HG03097 (cell line): ENCODE data around the gene SPDL1.
"Not testable (repeated sequence)": the region's sequence is repeated elsewhere in the genome, so short reads cannot be mapped to it uniquely, and the experiment has no call there.

Source experiments
- ATAC-seq: cut with Tn5 transposase; IDR thresholded peaks from one replicate; pipeline ENCODE4 v1.9.1; 2021; ENCODE audit not compliant: unreplicated experiment, low FRiP score

SPDL1 gene

DNA sequence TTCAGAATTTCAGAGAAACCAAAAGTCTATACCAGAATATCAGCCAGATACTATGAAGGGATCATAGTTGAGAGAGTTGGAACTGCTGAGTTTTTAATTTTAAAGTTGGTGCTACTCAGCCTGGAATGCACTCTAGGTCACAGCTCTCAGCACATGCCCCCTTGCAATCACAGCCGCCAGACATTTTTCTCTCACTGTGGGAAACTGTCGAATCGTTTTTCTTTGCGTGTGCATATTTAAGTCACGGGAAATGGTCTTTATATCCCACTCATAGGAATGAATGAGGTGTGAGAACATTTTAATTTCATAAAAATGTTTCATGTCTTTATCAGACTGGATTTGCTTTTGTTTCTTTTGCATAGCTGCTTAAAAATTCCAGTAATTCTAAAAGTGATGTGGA lies 12.2 kb upstream of the SPDL1 start:
- no peak for ATAC-seq

GRCh38 chr5:169574134-169574646 lies 9.4 kb upstream of the SPDL1 start:
- ATAC-seq: no peak

GRCh38 chr5:169576181-169576598 lies 7.4 kb upstream of the SPDL1 start:
- no peak for ATAC-seq

- no peak for ATAC-seq
Observed at GRCh38 chr5:169577951-169578350, 5.6 kb upstream of the SPDL1 start.

DNA sequence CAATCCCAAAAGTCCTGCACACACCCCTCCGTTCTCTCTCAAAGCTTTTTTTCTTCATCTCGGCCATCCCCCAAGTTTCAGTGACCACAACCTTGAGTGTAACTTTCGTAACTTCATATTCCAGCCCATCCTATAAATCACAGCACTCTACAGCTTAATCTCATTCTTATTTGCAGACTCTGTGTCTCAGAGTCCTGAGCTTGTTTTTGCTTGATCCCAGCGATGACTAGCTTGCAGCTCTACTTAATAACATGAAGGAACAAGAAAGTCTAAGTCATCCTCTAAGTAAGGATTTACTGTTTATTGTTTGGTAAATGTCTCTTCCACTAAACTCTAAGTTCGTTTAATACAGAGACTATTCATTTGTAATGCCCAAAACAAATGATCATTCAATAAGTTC lies 2.6 kb upstream of the SPDL1 start:
- no peak for ATAC-seq

GRCh38 chr5:169581580-169582227 lies 1.9 kb upstream of the SPDL1 start:
- no peak for ATAC-seq

DNA sequence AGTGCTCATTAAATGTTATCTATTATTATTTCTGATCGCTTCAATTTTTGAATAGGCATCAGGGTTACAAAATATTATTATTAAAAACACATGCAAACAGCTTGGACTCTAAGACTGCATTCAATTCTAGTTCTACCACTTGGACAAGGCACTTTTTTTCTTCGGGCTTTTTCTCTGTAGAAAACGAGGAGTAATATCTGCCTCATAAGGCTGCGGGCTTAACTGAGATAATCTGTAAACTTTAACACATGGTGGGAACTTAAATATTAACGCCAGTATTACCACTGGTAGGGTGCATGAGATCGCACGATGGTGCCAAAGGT lies 511 bp upstream of the SPDL1 start:
- no peak for ATAC-seq

- ATAC-seq: no peak
Observed at GRCh38 chr5:169584998-169585451, 1.5 kb downstream of the SPDL1 start.

GRCh38 chr5:169590602-169591001 lies 7.0 kb downstream of the SPDL1 start:
- no peak for ATAC-seq

DNA sequence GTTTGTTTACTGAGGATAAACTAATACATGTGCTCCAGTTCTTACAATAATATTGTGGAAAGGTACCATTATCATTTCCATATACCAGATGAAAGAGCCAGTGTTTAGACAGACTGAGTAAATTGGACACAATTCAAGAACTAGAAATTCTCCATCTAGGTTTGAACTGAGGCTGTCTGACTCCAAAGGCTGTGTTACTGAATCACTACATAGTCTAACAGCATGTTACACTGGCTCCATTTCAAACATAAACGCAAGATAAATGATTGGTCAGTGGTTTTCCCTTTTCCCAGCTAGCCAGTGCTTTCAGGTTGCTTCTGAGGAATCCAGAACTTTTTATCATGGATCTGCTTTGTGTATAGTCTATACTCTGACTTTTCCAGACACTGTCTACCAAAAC lies 8.1 kb downstream of the SPDL1 start:
- no peak for ATAC-seq

GRCh38 chr5:169592937-169593650 lies 9.5 kb downstream of the SPDL1 start:
- ATAC-seq: no peak

- ATAC-seq: no peak
Observed at GRCh38 chr5:169595172-169595820, 11.7 kb downstream of the SPDL1 start.

GRCh38 chr5:169599451-169599850 lies 15.9 kb downstream of the SPDL1 start:
- ATAC-seq: no peak

- ATAC-seq: no peak
Observed at GRCh38 chr5:169602535-169602934, 19.0 kb downstream of the SPDL1 start.

GRCh38 chr5:169606279-169606678 lies 22.7 kb downstream of the SPDL1 start:
- ATAC-seq: no peak

DNA sequence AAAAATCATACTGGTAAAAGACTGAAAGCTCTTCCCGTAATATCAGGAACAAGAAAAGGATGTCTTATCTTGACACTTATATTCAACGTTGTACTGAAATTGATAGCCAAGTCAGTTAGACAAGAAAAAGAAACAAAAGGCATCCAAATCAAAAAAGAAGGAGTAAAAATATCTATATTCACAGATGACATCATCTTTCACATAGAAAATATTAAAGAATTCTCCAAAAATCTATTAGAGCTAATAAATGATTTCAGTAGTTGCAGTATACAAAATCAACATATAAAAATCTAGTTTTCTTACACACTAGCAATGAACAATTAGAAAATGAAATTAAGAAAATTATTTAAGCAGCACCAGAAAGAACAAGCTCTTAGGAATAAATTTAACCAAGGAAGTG lies 24.3 kb downstream of the SPDL1 start:
- ATAC-seq: no peak

- ATAC-seq: no peak
Observed at GRCh38 chr5:169609716-169610115, 26.1 kb downstream of the SPDL1 start.

DNA sequence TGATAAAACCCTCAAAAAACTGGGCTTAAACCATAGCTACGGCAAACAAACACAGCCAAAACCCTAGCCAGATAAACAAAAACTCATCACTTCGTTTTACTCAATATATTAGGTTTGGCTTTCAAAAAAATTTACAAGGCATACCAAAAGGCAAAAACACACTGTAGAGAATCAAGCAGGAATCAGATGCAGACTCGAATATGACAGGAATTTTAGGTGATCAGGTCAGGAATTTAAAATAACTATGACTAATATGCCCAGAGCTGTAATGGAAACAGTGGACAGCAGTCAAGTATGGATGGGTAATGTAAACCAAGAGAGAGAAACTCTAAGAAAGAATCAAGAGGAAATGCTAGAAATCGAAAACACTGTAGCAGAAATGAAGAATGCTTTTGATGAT lies 27.0 kb downstream of the SPDL1 start:
- ATAC-seq: no peak

DNA sequence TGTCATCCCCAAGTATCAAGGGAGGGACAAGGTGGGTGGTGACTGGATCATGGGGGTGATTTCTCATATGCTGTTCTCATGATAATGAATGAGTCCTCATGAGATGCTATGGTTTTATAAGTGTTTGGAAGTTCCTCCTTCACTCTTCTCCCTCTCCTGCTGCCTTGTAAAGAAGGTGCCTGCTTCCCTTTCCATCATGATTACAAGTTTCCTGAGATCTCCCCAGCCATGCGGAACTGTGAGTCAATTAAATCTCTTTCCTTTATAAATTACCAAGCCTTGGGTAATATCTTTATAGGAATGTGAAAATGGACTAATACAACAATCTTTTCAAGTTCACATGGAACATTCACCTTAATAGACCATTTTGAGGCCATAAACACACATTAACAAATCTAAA lies 32.0 kb downstream of the SPDL1 start:
- ATAC-seq: no peak

- not testable (repeated sequence) for ATAC-seq
Observed at GRCh38 chr5:169624307-169624706, 40.7 kb downstream of the SPDL1 start.

- no peak for ATAC-seq
Observed at GRCh38 chr5:169626779-169627178, 43.2 kb downstream of the SPDL1 start.

DNA sequence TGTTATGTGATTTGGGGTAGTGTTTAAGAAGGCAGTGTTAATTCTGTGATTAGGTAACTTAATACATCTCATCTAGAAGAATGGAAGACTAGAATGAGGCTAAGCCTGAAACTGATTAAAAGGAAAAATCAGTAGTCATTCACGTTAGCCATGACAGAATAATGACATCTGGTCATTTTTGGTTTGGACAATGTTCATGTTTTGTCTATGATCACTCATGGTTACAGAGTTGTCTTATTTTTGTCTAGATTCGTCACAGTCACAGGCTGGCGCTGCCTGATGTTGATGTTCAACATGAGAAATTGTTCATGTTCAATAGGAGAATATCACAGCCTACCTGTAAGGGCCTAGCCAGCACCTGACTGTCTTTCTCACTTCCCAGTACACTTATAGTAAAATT lies 44.0 kb downstream of the SPDL1 start:
- no peak for ATAC-seq
